ENCODE data around the gene LYPD5.

Gene LYPD5

DNA sequence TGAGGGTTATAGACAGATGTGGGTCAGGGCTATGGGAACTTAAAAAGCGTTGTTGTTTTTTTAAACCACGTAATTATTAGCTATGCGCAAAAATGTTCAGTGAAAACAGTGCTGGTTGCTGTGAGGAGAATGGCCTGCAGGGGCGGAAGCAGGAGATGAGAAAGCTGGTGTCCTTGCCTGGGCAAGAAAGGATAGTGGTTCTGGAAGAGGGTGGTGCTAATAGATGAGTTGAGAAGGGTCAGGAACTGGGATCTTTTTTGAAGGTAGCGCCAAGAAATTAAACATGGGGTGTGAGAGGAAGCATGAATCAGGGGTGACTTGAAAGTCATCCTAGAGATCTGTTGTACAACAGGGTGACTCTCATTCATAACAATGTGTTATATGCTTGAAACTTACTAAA, 42.7 kb downstream of the LYPD5 start:
- no CpG with 5 or more reads among the region's 5 CpGs for WGBS (ENCODE audit: extremely low coverage, insufficient coverage, insufficient read length)
- Histone ChIP-seq H3K79me1 (ENCODE audit: low read length) (peaks cover 23% of the 10 kb centered on the region), H2AK5ac (ENCODE audit: low read length) (no peak overlapping the region), H3K9me3 (ENCODE audit: insufficient read depth, low read depth, low read length) (no peaks in the 10 kb centered on the region), H3K4me2 (ENCODE audit: low read length) (no peak overlapping the region), H3K27ac (ENCODE audit: low read depth, low read length) (peak overlapping the region; percentile 94), H3K14ac (ENCODE audit: low read length) (no peak overlapping the region), H3K79me2 (ENCODE audit: control insufficient read depth, insufficient read depth, low read length, poor library complexity) (peaks cover 5% of the 10 kb centered on the region), H3K23ac (ENCODE audit: low read length) (no peak overlapping the region), H3K4me3 (ENCODE audit: low read depth, low read length) (no peak overlapping the region), H3K36me3 (ENCODE audit: control insufficient read depth in 1 of 2, insufficient read depth in 2 of 2, low read length in 2 of 2) (no peaks in the 10 kb centered on the region), H3K27me3 (ENCODE audit: insufficient read depth, low read length) (no peaks in the 10 kb centered on the region), H4K12ac (ENCODE audit: low read depth, low read length) (no peak overlapping the region), H3K9ac (ENCODE audit: low read length) (no peak overlapping the region), H3K4me1 (ENCODE audit: control insufficient read depth in 1 of 2, insufficient read depth in 2 of 2, low read length in 2 of 2) (peaks cover 4 to 12% of the 10 kb centered on the region in 2 experiments), H2BK120ac (ENCODE audit: insufficient read depth, low read length, poor library complexity) (no peak overlapping the region), H3K4ac (ENCODE audit: low read depth, low read length) (no peak overlapping the region), H2AFZ (ENCODE audit: insufficient read depth, low read length, poor library complexity) (no peak overlapping the region), H2BK12ac (ENCODE audit: low read length) (no peak overlapping the region), H4K8ac (ENCODE audit: low read depth, low read length) (no peak overlapping the region), H4K91ac (ENCODE audit: low read depth, low read length) (no peak overlapping the region), H3K18ac (ENCODE audit: low read length) (no peak overlapping the region), H2BK5ac (ENCODE audit: low read depth, low read length, poor library complexity) (no peak overlapping the region)
- peak in 1 of 2 donors; percentile 89 for DNase-seq

DNA sequence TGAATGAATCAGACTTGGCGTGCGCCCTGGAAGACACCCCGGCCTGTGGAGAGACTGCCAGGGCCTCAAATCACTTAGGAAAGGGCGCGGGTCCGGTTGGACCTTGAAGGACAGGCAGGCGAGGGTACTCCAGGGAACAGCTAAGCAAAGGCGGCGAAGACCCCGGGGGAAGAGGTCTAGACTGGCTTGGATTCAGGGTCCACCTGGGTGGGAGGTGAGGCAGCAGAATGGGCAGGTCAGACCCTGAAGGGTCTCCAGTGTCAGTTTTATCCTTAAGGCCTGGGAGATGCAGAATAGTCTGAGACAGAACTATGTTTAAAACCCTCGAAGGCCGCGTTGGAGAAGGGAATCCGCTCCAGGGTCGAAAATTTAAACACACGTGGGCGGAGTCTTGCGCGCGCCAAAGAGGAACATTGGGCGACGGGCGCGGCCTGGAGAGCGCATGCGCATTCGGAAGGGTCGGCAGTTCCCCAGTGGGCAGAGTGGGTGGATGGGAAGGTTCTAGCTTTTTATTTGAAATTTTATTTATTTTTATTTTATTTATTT, 46.9 kb downstream of the LYPD5 start:
- H3K27me3 ChIP-seq (ENCODE audit: insufficient read depth, low read length) = no peaks in the 10 kb centered on the region
- peak overlapping the region; percentile 32 for H2BK12ac ChIP-seq (ENCODE audit: low read length)
- peak overlapping the region; percentile 98 for H3K14ac ChIP-seq (ENCODE audit: low read length)
- peak overlapping the region; percentile 96 for H3K18ac ChIP-seq (ENCODE audit: low read length)
- no peak overlapping the region for H3K23ac ChIP-seq (ENCODE audit: low read length)
- peak overlapping the region; percentile 98 for H4K8ac ChIP-seq (ENCODE audit: low read depth, low read length)
- peak overlapping the region; percentile 98 for H4K91ac ChIP-seq (ENCODE audit: low read depth, low read length)
- peaks cover 10% of the 10 kb centered on the region for H3K79me2 ChIP-seq (ENCODE audit: control insufficient read depth, insufficient read depth, low read length, poor library complexity)
- H2BK5ac ChIP-seq (ENCODE audit: low read depth, low read length, poor library complexity) = peak overlapping the region; percentile 96
- H3K4me3 ChIP-seq (ENCODE audit: low read depth, low read length) = peak overlapping the region; percentile 94
- H3K36me3 ChIP-seq (ENCODE audit: control insufficient read depth in 1 of 2, insufficient read depth in 2 of 2, low read length in 2 of 2) = peaks cover 4 to 7% of the 10 kb centered on the region in 2 experiments
- H2AFZ ChIP-seq (ENCODE audit: insufficient read depth, low read length, poor library complexity) = peak overlapping the region; percentile 79
- peak overlapping the region; percentile 96 for H2AK5ac ChIP-seq (ENCODE audit: low read length)
- H3K9me3 ChIP-seq (ENCODE audit: insufficient read depth, low read depth, low read length) = no peaks in the 10 kb centered on the region
- H3K4me2 ChIP-seq (ENCODE audit: low read length) = peak overlapping the region; percentile 81
- H3K79me1 ChIP-seq (ENCODE audit: low read length) = peaks cover 35% of the 10 kb centered on the region
- H3K4ac ChIP-seq (ENCODE audit: low read depth, low read length) = peak overlapping the region; percentile 96
- peaks cover 17 to 20% of the 10 kb centered on the region in 2 experiments for H3K4me1 ChIP-seq (ENCODE audit: control insufficient read depth in 1 of 2, insufficient read depth in 2 of 2, low read length in 2 of 2)
- peak overlapping the region; percentile 99 for H3K27ac ChIP-seq (ENCODE audit: low read depth, low read length)
- DNase-seq = peak; percentile 76 to 91
- no CpG with 5 or more reads among the region's 28 CpGs for WGBS (ENCODE audit: extremely low coverage, insufficient coverage, insufficient read length)
- peak overlapping the region; percentile 80 for H3K9ac ChIP-seq (ENCODE audit: low read length)
- H4K12ac ChIP-seq (ENCODE audit: low read depth, low read length) = peak overlapping the region; percentile 94
- peak overlapping the region; percentile 97 for H2BK120ac ChIP-seq (ENCODE audit: insufficient read depth, low read length, poor library complexity)

DNA sequence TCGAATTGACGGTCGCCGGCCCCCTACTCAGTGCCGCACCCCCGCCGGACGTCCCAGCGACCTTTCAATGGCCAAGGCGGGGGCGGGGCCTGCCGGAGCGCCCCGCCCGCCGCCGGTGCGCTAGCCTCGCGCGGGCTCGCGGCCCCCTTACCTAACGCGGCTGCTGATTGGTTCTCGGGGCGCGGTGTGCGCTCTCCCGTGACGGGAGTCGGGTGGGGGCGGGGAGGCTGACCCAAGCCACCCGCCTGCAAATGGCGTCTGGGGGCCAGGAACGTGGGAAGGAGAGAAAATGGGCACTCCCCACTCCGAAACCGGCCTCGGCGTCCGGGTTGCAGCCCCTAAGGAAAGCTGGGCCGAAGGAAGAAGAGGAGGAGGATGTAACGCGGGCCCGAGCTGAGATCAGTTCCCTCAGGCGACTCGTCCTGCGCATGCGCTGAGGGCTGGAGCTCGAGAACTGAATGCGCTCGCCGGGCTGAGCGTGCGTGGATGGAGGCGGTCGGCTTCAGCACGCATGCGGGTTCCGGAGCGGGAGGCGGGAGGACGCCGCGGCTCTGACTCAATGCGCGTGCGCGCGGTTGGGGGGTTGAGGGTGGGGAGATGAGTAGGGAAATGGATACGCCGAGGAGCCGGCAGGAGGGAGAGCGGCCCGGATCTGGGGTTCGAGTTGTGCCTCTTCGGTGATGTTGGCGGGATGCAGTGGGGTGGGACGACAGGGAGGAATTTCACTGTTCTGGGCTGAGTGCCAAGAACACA, 47.6 kb downstream of the LYPD5 start, which contains the start of gene SMG9:
Gene SMG9 (minus strand): TSS at position 460 of the 753 bp plus-strand sequence. CDS start 4,221 bp downstream, outside the sequence.
- H3K4me2 ChIP-seq (ENCODE audit: low read length) = peak within 1 kb of the TSS; percentile 81
- peak within 1 kb of the TSS; percentile 94 for H4K12ac ChIP-seq (ENCODE audit: low read depth, low read length)
- H3K4me3 ChIP-seq (ENCODE audit: low read depth, low read length) = peak within 1 kb of the TSS; percentile 94
- peak within 1 kb of the TSS; percentile 96 for H3K18ac ChIP-seq (ENCODE audit: low read length)
- peak within 1 kb of the TSS; percentile 99 for H3K27ac ChIP-seq (ENCODE audit: low read depth, low read length)
- peaks cover 10% of the 10 kb centered on the region for H3K79me2 ChIP-seq (ENCODE audit: control insufficient read depth, insufficient read depth, low read length, poor library complexity)
- peak within 1 kb of the TSS; percentile 98 for H4K8ac ChIP-seq (ENCODE audit: low read depth, low read length)
- peak within 1 kb of the TSS; percentile 96 for H2BK5ac ChIP-seq (ENCODE audit: low read depth, low read length, poor library complexity)
- peak within 1 kb of the TSS; percentile 32 for H2BK12ac ChIP-seq (ENCODE audit: low read length)
- DNase-seq = peak; percentile 98 to 100
- H3K14ac ChIP-seq (ENCODE audit: low read length) = peak within 1 kb of the TSS; percentile 98
- H3K27me3 ChIP-seq (ENCODE audit: insufficient read depth, low read length) = no peaks in the 10 kb centered on the region
- peak within 1 kb of the TSS; percentile 96 for H3K4ac ChIP-seq (ENCODE audit: low read depth, low read length)
- WGBS (ENCODE audit: extremely low coverage, insufficient coverage, insufficient read length) = no CpG with 5 or more reads among the region's 79 CpGs
- H3K23ac ChIP-seq (ENCODE audit: low read length) = no peak within 1 kb of the TSS
- H2BK120ac ChIP-seq (ENCODE audit: insufficient read depth, low read length, poor library complexity) = peak within 1 kb of the TSS; percentile 97
- H4K91ac ChIP-seq (ENCODE audit: low read depth, low read length) = peak within 1 kb of the TSS; percentile 98
- peaks cover 35% of the 10 kb centered on the region for H3K79me1 ChIP-seq (ENCODE audit: low read length)
- peaks cover 4 to 12% of the 10 kb centered on the region in 2 experiments for H3K36me3 ChIP-seq (ENCODE audit: control insufficient read depth in 1 of 2, insufficient read depth in 2 of 2, low read length in 2 of 2)
- H3K9ac ChIP-seq (ENCODE audit: low read length) = peak within 1 kb of the TSS; percentile 100
- peak within 1 kb of the TSS; percentile 79 for H2AFZ ChIP-seq (ENCODE audit: insufficient read depth, low read length, poor library complexity)
- H3K9me3 ChIP-seq (ENCODE audit: insufficient read depth, low read depth, low read length) = no peaks in the 10 kb centered on the region
- H3K4me1 ChIP-seq (ENCODE audit: control insufficient read depth in 1 of 2, insufficient read depth in 2 of 2, low read length in 2 of 2) = peaks cover 17 to 22% of the 10 kb centered on the region in 2 experiments
- H2AK5ac ChIP-seq (ENCODE audit: low read length) = peak within 1 kb of the TSS; percentile 96

- WGBS (ENCODE audit: extremely low coverage, insufficient coverage, insufficient read length) = no CpG with 5 or more reads among the region's 11 CpGs
- Histone ChIP-seq H3K4ac (ENCODE audit: low read depth, low read length) (peak overlapping the region; percentile 72), H2BK120ac (ENCODE audit: insufficient read depth, low read length, poor library complexity) (peak overlapping the region; percentile 85), H3K27me3 (ENCODE audit: insufficient read depth, low read length) (no peaks in the 10 kb centered on the region), H3K9me3 (ENCODE audit: insufficient read depth, low read depth, low read length) (no peaks in the 10 kb centered on the region), H2BK5ac (ENCODE audit: low read depth, low read length, poor library complexity) (peak overlapping the region; percentile 89), H4K8ac (ENCODE audit: low read depth, low read length) (peak overlapping the region; percentile 86), H4K12ac (ENCODE audit: low read depth, low read length) (peak overlapping the region; percentile 22), H3K4me3 (ENCODE audit: low read depth, low read length) (peak overlapping the region; percentile 74), H2AK5ac (ENCODE audit: low read length) (peak overlapping the region; percentile 32), H3K79me2 (ENCODE audit: control insufficient read depth, insufficient read depth, low read length, poor library complexity) (peaks cover 10% of the 10 kb centered on the region), H3K23ac (ENCODE audit: low read length) (no peak overlapping the region), H2BK12ac (ENCODE audit: low read length) (no peak overlapping the region), H3K36me3 (ENCODE audit: control insufficient read depth in 1 of 2, insufficient read depth in 2 of 2, low read length in 2 of 2) (peaks cover 8 to 17% of the 10 kb centered on the region in 2 experiments), H3K18ac (ENCODE audit: low read length) (peak overlapping the region; percentile 38), H2AFZ (ENCODE audit: insufficient read depth, low read length, poor library complexity) (no peak overlapping the region), H3K4me1 (ENCODE audit: control insufficient read depth in 1 of 2, insufficient read depth in 2 of 2, low read length in 2 of 2) (peaks cover 20 to 27% of the 10 kb centered on the region in 2 experiments), H4K91ac (ENCODE audit: low read depth, low read length) (peak overlapping the region; percentile 79), H3K9ac (ENCODE audit: low read length) (peak overlapping the region; percentile 91), H3K4me2 (ENCODE audit: low read length) (peak overlapping the region; percentile 81), H3K79me1 (ENCODE audit: low read length) (peaks cover 35% of the 10 kb centered on the region), H3K27ac (ENCODE audit: low read depth, low read length) (peak overlapping the region; percentile 99), H3K14ac (ENCODE audit: low read length) (peak overlapping the region; percentile 68)
- DNase-seq = no peak
These were observed 48.1 kb downstream of the LYPD5 start for GRCh38 chr19:43754253-43754502.

All from trophoblast cell (in vitro differentiated cells and primary cell).